BLaER1 treated with 17β-estradiol and CSF1 and Interleukin-3, amounts not matched to agents 10 nM and 100 nM (cell line): ENCODE results near the gene ATG10.
"Not testable (repeated sequence)": the region's sequence is repeated elsewhere in the genome, so short reads cannot be mapped to it uniquely, and the experiment has no call there.

Experiments used
- H3K27ac ChIP-seq, 11 experiments: shearing (Covaris generic); formaldehyde crosslinking; 2 replicates each; pipeline ENCODE4 v1.8.1; 2022
- H3K27me3 ChIP-seq, 11 experiments: shearing (Covaris generic); formaldehyde crosslinking; 2 replicates each; pipeline ENCODE4 v1.8.1; 2022
- H3K36me3 ChIP-seq, 11 experiments: shearing (Covaris generic); formaldehyde crosslinking; 2 replicates each; pipeline ENCODE4 v1.8.1; 2022
- H3K4me1 ChIP-seq, 10 experiments: shearing (Covaris generic); formaldehyde crosslinking; 2 replicates each; pipeline ENCODE4 v1.8.1; 2022
- H3K4me2 ChIP-seq, 11 experiments: shearing (Covaris generic); formaldehyde crosslinking; 2 replicates each; pipeline ENCODE4 v1.8.1; 2022
- H3K4me3 ChIP-seq, 10 experiments: shearing (Covaris generic); formaldehyde crosslinking; 2 replicates each; pipeline ENCODE4 v1.8.1; 2022
- H3K9ac ChIP-seq, 11 experiments: shearing (Covaris generic); formaldehyde crosslinking; 2 replicates each; pipeline ENCODE4 v1.8.1; 2022
- H3K9me3 ChIP-seq, 11 experiments: shearing (Covaris generic); formaldehyde crosslinking; replicated peaks in 1 of 11; 2 replicates each; pipeline ENCODE4 v1.8.1; 2022
- H4K20me1 ChIP-seq, 11 experiments: shearing (Covaris generic); formaldehyde crosslinking; 2 replicates each; pipeline ENCODE4 v1.8.1; 2022
- Cebpa-rat ChIP-seq, 11 experiments: shearing (Covaris generic); IDR thresholded peaks; 2 replicates each; pipeline ENCODE4 v1.8.1; 2022

ATG10 gene

DNA sequence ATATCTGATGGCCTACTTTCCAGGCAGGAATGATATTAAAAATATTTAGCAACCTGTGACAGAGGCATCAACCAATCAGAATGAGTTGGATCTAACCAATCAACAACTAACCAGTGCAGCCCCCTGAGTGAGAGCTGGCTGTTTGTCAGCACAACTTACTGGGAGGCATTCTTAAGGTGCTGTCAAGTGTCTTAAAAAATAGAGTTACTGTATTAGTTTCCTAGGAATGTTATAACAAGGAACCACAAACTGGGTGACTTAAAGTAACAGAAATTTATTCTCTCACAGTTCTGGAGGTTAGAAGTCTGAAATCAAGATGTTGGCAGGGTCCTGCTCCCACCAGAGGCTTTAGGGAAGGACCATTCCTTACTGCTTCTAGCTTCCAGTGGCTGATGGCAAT lies 85.2 kb downstream of the ATG10 start:
- Histone ChIP-seq H4K20me1 (no peaks in the 10 kb centered on the region), H3K4me1 (peaks cover 0 to 4% (median 0%) of the 10 kb centered on the region in 10 experiments; a peak in 1 of 20 replicates), H3K4me2 (no peak overlapping the region), H3K9me3 (no peaks in the 10 kb centered on the region), H3K9ac (no peak overlapping the region), H3K27ac (no peak overlapping the region), H3K4me3 (no peak overlapping the region), H3K27me3 (no peaks in the 10 kb centered on the region), H3K36me3 (no peaks in the 10 kb centered on the region; a peak in 3 of 22 replicates)
- TF ChIP-seq Cebpa-rat (IDR thresholded peaks at IDR 0.05): no peak

DNA sequence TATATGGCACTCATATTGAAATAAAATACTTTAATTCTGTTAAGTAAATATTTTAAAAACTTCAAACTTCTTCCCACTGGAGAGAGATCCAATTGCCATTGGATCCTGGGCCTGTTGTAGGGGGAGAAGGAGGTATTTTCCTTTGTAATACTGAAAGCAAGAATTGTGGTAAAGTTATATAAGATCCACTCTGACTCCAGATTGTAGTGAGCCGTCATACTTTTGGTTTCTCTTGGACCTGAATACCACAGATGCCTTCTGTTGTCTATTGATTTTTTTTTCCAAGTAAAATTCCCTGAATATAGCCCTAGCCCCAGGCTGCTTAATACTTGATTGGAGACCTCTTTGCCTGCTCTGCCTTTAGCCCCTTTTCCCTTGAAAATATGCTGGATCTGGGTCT lies 86.9 kb downstream of the ATG10 start:
- Histone ChIP-seq H3K4me1 (peaks cover 0 to 9% (median 0%) of the 10 kb centered on the region in 10 experiments; a peak in 1 of 20 replicates), H3K27ac (no peak overlapping the region), H3K9ac (no peak overlapping the region), H3K4me3 (no peak overlapping the region), H3K36me3 (peaks cover 0 to 7% (median 0%) of the 10 kb centered on the region in 11 experiments; a peak in 6 of 22 replicates), H4K20me1 (no peaks in the 10 kb centered on the region), H3K4me2 (no peak overlapping the region), H3K27me3 (no peaks in the 10 kb centered on the region), H3K9me3 (no peaks in the 10 kb centered on the region)
- no peak for TF ChIP-seq Cebpa-rat (IDR thresholded peaks at IDR 0.05)

DNA sequence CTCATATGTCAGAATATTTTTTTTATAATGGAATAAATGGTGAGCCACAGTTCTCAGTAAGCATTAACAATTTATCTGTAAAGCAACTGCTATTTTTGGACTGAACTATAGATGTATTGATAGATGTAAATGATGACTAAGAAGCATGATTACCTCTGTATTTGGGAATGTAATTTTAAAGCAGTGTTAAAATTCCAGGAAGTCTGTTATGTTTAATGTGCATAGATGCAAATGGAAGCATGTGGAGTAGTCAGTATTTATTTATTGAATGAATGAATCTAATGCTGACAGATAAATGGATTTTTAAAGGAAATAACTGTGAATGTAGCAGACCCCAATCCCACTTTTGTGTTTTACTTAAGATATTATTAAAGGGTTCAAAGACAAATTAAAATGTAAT lies 95.0 kb downstream of the ATG10 start:
- Histone ChIP-seq H3K4me3 (no peak overlapping the region), H3K9ac (no peak overlapping the region), H3K4me2 (no peak overlapping the region), H4K20me1 (no peaks in the 10 kb centered on the region), H3K27me3 (no peaks in the 10 kb centered on the region), H3K9me3 (peaks cover 0 to 5% (median 0%) of the 10 kb centered on the region in 11 experiments; a peak in 2 of 22 replicates), H3K27ac (no peak overlapping the region), H3K36me3 (peaks cover 0 to 11% (median 5%) of the 10 kb centered on the region in 11 experiments; a peak in 7 of 22 replicates), H3K4me1 (peaks cover 0 to 13% (median 0%) of the 10 kb centered on the region in 10 experiments; a peak in 2 of 20 replicates)
- TF ChIP-seq Cebpa-rat (IDR thresholded peaks at IDR 0.05): no peak

DNA sequence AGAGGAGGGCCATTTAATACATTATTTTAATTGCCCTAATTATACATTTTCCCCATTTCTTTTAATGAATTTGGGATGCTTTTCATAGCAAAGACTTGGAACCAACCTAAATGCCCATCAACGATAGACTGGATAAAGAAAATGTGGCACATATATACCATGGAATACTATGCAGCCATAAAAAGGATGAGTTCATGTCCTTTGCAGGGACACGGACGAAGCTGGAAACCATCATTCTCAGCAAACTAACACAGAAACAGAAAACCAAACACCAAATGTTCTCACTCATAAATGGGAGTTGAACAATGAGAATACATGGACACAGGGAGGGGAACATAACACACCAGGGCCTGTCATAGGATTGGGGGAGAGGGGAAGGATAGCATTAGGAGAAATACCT lies 96.2 kb downstream of the ATG10 start:
- H4K20me1 ChIP-seq, H3K27me3 ChIP-seq, H3K27ac ChIP-seq, H3K9ac ChIP-seq, H3K4me3 ChIP-seq, H3K4me2 ChIP-seq, H3K4me1 ChIP-seq, H3K9me3 ChIP-seq: not testable (repeated sequence)
- H3K36me3 ChIP-seq: peaks cover 0 to 11% (median 5%) of the 10 kb centered on the region in 11 experiments; a peak in 7 of 22 replicates

DNA sequence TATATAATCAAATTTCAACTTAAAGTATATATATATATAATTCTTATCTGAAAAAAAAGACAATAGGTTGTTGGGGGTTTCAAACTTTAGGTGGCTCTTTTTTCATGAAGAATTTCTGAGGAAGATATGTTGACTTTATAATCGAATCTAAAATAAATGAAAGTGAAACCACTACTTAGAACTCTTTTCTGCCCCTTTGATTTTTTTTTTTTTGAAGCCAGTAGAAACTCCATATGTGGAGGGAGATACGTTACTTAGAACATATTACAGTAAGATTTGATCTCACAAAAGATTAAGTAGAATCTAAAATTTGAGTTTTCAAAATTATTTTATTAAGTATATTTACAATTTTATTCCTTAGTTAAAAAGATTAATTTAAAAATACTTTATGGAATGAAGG lies 96.9 kb downstream of the ATG10 start:
- Histone ChIP-seq H3K27ac (no peak overlapping the region), H3K27me3 (no peaks in the 10 kb centered on the region), H3K36me3 (peaks cover 0 to 11% (median 5%) of the 10 kb centered on the region in 11 experiments; a peak in 5 of 22 replicates), H3K4me1 (peaks cover 0 to 7% (median 0%) of the 10 kb centered on the region in 10 experiments; a peak in 1 of 20 replicates), H4K20me1 (no peaks in the 10 kb centered on the region), H3K4me3 (no peak overlapping the region), H3K9me3 (peaks cover 0 to 5% (median 0%) of the 10 kb centered on the region in 11 experiments; a peak in 2 of 22 replicates), H3K4me2 (no peak overlapping the region), H3K9ac (no peak overlapping the region)
- no peak for TF ChIP-seq Cebpa-rat (IDR thresholded peaks at IDR 0.05)

DNA sequence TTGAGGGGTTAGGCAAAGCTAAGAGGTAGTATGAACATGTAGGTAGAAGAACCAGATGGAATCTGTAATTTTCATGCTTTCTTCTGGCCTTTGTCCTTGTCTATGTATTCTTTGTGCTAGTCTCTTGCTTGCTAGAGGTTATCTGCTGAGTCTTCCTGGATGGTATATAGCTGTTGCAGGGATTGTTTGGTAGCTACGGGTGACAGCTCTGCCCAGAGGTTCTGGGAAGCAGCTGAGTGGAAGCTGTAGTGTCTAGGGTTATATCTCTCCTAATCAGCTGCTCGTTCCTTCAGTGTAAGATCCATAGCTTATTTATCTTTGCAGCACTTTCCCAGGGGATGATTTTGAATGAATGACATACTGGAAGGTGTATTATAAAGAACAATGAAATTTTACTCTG lies 100.3 kb downstream of the ATG10 start:
- Histone ChIP-seq H3K4me3 (no peak overlapping the region), H4K20me1 (no peaks in the 10 kb centered on the region), H3K27ac (no peak overlapping the region), H3K4me1 (peaks cover 0 to 7% (median 0%) of the 10 kb centered on the region in 10 experiments; a peak in 1 of 20 replicates), H3K27me3 (no peaks in the 10 kb centered on the region), H3K4me2 (no peak overlapping the region), H3K36me3 (peaks cover 0 to 11% (median 5%) of the 10 kb centered on the region in 11 experiments; a peak in 4 of 22 replicates), H3K9me3 (peaks cover 0 to 5% (median 0%) of the 10 kb centered on the region in 11 experiments; a peak in 2 of 22 replicates), H3K9ac (no peak overlapping the region)
- TF ChIP-seq Cebpa-rat (IDR thresholded peaks at IDR 0.05): no peak

DNA sequence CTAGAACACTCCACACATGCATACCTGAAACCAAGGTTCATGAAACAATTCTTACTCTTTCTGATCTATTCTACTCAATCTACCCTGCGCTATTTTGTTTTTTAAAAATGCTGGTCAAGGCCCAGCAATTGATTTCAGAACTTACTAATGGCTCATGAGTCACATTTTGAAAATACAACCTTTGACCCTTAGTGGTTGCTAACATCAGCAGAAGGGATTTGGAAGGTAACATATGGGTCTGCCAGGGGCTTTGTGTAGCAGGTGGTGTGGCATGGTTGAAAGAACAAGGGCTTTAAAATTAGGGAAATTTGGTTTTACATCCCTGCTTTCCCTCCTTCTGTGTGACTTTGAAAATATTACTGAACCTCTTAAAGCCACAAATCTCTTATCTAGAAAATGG lies 101.4 kb downstream of the ATG10 start:
- Histone ChIP-seq H4K20me1 (no peaks in the 10 kb centered on the region), H3K9ac (no peak overlapping the region), H3K4me2 (no peak overlapping the region), H3K9me3 (peaks cover 0 to 1% (median 0%) of the 10 kb centered on the region in 11 experiments; a peak in 3 of 22 replicates), H3K27ac (no peak overlapping the region), H3K36me3 (peaks cover 0 to 16% (median 5%) of the 10 kb centered on the region in 11 experiments; a peak in 5 of 22 replicates), H3K27me3 (no peaks in the 10 kb centered on the region), H3K4me1 (peaks cover 0 to 7% (median 0%) of the 10 kb centered on the region in 10 experiments; a peak in 1 of 20 replicates), H3K4me3 (no peak overlapping the region)
- TF ChIP-seq Cebpa-rat (IDR thresholded peaks at IDR 0.05): no peak

DNA sequence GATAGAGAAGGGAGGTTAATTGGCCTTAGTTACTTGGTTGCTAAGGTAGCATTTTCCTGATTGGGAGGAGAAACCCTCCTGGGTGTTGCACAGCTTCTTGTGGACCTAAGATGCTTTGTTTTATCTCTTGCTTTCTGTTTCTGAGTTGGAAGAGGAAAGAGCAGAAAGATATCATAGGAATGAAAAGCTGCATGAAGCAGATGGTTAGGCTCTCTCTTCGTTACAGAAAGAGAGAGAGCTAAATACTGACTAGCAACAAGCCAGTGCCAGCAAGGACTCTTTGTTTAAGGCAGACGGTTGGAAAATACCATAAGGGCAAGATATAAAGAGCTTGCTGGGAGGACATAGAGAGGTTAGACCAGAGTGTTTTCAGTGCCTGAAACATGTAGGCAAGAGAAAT lies 103.1 kb downstream of the ATG10 start:
- H3K27ac ChIP-seq: no peak overlapping the region
- H3K4me2 ChIP-seq: no peak overlapping the region
- TF ChIP-seq Cebpa-rat (IDR thresholded peaks at IDR 0.05): no peak
- peaks cover 0 to 11% (median 7%) of the 10 kb centered on the region in 11 experiments; a peak in 9 of 22 replicates for H3K9me3 ChIP-seq
- no peak overlapping the region for H3K4me3 ChIP-seq
- no peaks in the 10 kb centered on the region for H3K27me3 ChIP-seq
- H3K36me3 ChIP-seq: peaks cover 0 to 20% (median 5%) of the 10 kb centered on the region in 11 experiments; a peak in 4 of 22 replicates
- H3K9ac ChIP-seq: no peak overlapping the region
- peaks cover 0 to 7% (median 0%) of the 10 kb centered on the region in 10 experiments; a peak in 1 of 20 replicates for H3K4me1 ChIP-seq
- H4K20me1 ChIP-seq: no peaks in the 10 kb centered on the region

DNA sequence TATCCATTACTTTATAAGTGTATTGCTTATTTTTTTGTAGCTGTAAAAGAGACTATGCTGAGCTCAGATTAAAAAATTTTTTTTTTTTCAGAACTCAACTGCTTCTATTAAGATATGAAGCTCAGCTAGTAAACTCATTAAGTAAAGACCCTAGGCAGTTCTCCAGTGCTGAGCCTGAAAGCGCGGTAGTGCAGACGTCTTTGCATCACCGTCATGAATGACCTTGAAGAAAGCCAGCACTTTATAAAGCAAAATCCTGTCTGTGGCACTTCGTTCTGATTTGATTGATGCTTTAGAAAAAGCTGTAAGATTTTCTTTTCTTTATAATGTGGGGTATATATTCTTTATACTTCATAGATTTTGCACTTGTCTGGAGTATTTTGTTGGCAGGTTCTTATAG lies 105.7 kb downstream of the ATG10 start:
- Histone ChIP-seq H3K36me3 (peaks cover 0 to 11% (median 0%) of the 10 kb centered on the region in 11 experiments; a peak in 1 of 22 replicates), H3K27me3 (no peaks in the 10 kb centered on the region), H3K4me2 (no peak overlapping the region), H3K9ac (no peak overlapping the region), H3K4me3 (no peak overlapping the region), H3K27ac (no peak overlapping the region), H3K4me1 (no peaks in the 10 kb centered on the region), H3K9me3 (peaks cover 0 to 23% (median 11%) of the 10 kb centered on the region in 11 experiments; a peak in 13 of 22 replicates), H4K20me1 (no peaks in the 10 kb centered on the region)
- TF ChIP-seq Cebpa-rat (IDR thresholded peaks at IDR 0.05): no peak

DNA sequence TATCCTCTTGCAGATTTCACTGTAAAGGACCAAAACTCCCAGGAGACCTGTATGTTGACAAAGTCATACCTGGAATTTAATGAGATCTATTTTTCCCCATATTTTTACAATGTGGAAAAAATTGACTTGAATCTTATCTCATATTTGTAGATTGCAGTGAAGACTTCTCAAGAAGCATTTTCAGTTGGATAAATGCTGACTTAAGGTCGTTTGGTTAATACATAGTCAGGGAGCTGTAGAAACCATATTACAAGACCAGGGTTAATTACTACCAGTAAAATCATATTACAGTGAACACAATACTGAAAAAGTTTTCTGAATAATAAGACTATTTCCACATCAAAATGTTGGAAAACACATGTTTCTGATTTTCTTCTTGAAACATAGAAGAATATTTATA lies 119.8 kb downstream of the ATG10 start:
- Histone ChIP-seq H3K27me3 (no peaks in the 10 kb centered on the region), H3K4me2 (no peak overlapping the region), H4K20me1 (no peaks in the 10 kb centered on the region), H3K4me3 (no peak overlapping the region), H3K36me3 (peaks cover 5 to 27% (median 17%) of the 10 kb centered on the region in 11 experiments; a peak in 18 of 22 replicates), H3K27ac (no peak overlapping the region), H3K4me1 (peaks cover 0 to 15% (median 7%) of the 10 kb centered on the region in 10 experiments; a peak in 9 of 20 replicates), H3K9me3 (peaks cover 31 to 57% (median 44%) of the 10 kb centered on the region in 11 experiments), H3K9ac (no peak overlapping the region)
- no peak for TF ChIP-seq Cebpa-rat (IDR thresholded peaks at IDR 0.05)
